OCI-LY3 (cell line): Measurements from ENCODE around the gene NUP210L.

Experiments used
- CTCF ChIP-seq: fragments of 200-600, 300-600 bp; sonication (generic); IDR thresholded peaks from 2 replicates; pipeline ENCODE4 v1.5.1; 2014; ENCODE audit warnings: antibody characterized with exemption, low read length, low read depth
- EZH2phosphoT487 ChIP-seq: fragments of 200-600 bp; shearing (Covaris generic); IDR thresholded peaks from 2 replicates; pipeline ENCODE4 v1.6.1; 2018; ENCODE audit warnings: antibody characterized with exemption, mixed run types, low read depth

DNA sequence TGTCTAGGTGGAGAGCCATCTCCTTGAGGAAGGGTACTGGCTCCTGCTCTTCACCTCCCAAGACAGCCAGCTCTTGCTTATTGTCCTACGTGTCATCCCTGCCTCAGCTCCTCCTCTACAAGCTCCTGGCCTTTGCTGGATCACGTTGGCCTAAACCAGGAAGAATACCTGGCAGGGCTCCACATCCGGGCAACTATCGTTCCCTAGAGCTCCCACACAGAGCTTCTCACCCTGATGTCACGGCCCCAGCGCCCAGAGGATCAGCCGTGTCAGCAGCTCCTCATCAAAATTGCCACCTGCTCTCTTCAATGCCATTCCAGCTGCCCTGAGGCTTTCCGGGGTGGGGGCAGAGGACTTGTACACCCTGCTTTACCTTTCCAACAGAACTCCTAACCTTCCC lies 38.9 kb upstream of the NUP210L start:
- TF ChIP-seq CTCF (no peak), EZH2phosphoT487 (no peak)
